Kidney tubule cell (primary cell): ENCODE data around the gene LTB4R2.
A peak's percentile ranks its signal among the peaks of the same experiment; 100 is the strongest.

Source experiments
- DNase-seq: peaks from one replicate; pipeline ENCODE4 v3.0.0-alpha.2; 2018; ENCODE audit warnings: low spot score

The LTB4R2 gene

DNA sequence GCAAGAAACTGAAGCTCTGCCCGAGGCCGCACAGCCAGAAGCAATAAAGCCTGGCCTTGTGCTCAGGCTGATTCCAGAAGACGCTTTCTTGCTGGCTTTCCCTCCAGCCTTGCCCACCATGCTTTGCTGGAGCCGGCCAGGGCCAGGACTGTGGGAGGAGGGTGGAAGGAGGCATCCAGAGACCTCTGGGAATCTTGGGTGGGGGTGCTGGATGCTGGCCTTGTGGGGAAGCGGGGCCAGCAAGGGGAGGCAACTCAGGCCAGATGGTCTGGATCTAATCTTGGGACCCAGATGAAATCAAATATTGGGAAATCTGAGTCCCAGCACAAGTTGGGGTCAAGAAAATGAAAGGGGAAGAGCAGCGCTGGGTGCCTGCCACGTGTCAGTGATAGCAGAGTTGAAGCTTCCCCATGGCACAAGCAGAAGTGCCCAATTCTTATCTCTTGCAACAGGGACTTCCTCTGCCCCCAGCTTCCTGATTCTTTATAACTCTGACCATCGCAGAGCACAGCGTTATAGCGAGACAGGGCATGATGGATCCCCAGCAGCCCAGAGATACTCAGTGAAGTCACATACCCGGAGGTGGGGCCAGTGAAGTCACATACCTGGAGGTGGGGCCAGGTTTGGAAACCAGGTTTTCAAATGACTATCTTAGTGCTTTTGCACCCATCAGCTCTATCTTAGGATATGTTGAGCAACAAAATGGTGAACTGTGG is 32.2 kb upstream of the LTB4R2 start:
- no peak for DNase-seq

GRCh38 chr14:24278424-24278823 is 31.5 kb upstream of the LTB4R2 start:
- no peak for DNase-seq

- DNase-seq = peak; percentile 72
Measured at GRCh38 chr14:24279301-24280186, 30.4 kb upstream of the LTB4R2 start.

DNA sequence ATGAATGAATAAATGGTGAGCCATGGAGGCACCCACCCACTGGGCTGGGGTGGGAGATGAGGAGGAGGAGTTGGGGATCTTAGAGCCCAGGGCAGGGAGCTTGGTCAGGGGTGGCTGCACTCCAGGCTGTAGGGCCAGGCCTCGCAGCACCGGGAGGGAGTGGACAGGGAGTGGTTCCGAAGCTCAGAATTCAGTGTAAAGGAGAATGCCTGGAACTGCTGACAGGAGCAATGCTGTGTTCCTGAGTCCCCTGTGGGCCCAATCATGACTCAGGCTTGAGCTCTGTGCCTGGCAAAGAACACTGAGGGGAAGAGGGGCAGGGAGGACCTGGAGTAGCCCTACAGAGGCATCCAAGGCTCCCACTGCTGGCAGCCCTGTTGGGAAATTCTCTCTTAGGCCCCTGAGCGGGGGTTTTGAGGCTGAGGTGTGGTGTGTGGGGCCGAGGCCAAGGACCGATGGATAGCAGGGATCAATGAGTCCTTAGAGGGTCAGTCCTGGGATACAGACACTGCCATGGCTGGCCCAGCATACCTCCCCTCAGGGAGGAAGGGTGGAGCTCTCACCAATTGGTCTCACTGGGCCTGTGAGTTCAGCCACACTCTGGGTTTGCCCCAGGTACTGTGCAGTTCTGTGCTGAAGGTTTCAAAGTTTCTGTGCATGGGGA is 29.0 kb upstream of the LTB4R2 start:
- no peak for DNase-seq

- no peak for DNase-seq
Measured at GRCh38 chr14:24281636-24282035, 28.3 kb upstream of the LTB4R2 start.

- DNase-seq = no peak
Measured at GRCh38 chr14:24282736-24283135, 27.2 kb upstream of the LTB4R2 start.

DNA sequence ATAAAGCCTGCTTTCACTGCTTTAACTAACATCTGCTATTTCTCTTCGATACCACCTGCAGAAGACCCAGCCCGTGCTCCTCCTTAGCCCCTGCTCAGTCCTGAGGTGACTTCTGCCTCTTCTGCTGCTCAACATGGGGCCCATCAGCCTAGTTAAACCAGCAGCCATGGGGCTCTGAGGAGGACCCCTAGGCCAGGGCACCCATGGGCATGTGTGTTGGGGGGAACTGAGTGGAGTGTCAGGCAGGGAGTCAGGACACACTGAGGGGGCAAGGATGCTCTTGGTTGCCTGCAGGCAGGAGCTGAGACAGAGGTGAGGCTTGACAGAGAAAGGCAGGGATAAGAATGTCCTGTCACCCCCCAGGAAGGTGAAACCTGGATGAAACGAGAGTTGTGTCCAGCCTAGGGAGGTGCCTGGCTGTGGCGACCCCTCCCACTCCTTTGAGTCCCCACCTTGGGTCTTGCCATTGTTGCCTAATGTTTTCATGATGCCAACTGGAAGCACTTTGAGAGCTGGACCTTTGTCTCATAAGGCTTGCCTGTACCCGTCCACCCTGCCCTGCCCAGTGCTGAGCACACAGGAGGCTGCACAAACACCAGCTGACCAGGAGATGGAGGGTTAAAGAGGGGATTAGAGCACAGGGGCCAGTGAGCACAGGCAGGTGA is 26.0 kb upstream of the LTB4R2 start:
- DNase-seq = no peak

GRCh38 chr14:24284501-24285035 is 25.4 kb upstream of the LTB4R2 start:
- DNase-seq = no peak

DNA sequence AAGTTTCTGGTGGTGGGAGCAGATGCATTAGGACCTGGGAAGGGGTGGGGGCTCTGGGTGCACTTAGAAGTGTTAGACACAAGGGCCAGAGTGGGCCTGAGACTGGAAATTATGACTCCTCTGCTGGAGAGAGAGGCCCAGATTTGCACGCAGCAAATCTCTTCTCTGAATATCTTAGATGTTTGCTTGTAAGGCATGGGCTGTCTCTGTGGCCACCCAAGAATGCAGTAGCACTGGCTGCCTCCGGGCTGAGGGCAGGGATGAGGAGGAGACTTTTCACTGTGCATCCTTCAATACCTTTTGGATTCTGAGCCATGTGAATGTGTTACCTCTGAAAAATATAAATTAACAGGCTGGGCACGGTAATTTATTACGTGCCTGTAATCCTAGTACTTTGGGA is 24.6 kb upstream of the LTB4R2 start:
- DNase-seq = no peak

- no peak for DNase-seq
Measured at GRCh38 chr14:24286996-24287395, 22.9 kb upstream of the LTB4R2 start.

GRCh38 chr14:24289649-24290280 is 20.2 kb upstream of the LTB4R2 start:
- DNase-seq = no peak

GRCh38 chr14:24290746-24291145 is 19.2 kb upstream of the LTB4R2 start:
- DNase-seq = no peak

DNA sequence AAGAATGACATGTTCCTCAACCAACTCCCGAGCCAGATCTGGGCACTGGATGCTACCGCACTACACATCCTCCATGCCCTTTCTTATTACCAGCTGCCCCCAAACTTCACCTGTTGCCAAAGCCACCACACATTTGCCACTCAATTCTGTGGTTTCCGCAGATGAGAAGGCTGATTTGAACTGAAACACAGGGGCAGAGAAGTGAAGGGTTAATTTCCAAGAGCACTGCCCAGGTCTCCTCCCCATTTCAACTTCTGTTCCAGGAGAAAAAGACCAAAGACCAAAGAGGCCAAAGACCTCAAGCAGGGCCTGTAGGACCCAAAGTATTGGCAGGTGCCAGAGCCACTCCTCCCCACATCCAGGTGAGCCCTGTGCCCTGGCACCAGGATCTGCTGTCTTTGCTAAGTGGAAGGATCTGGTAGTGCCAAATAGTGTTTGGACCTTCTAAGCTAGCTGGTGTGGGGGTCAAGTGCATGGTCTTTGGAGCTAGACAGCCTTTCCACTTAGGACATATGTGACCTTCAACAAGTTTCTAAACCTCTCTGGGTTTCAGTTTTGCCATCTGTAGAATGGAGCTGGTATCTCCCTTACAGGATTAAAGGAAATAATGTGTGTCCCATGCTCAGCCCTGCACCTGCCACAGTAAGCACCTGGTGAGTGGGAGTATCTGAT is 18.4 kb upstream of the LTB4R2 start:
- DNase-seq = no peak

DNA sequence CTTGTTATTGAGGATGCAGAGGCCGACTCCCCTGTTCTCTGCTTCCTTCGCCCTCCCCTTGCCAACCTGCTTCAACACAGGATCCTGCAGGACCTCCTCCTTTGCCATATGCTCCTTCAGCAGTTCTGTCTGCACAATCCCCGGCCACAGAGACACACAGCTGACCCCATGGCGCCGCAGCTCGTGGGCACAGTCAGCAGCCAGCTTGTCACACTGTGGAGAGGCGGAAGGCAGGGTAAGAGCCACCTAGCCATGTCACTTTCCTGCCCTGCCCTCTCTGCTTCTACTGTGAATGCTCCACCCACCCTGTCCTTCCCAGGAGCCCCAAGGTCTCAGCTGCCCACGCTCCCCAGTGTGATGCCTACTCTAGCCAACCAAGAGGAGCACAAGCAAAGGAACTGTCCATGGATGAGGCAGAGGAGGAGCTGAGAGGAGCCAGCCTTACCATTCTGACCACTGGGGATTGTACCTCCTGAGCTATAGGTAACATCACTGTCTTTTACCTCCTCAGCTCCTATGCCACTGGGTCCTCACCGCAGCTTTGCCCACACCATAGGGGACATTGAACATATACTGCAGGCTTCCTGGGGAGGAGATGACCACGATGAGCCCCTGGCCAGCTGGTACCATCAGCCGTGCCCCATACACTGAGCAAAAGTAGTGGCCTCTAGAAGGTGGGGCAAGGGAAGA is 17.7 kb upstream of the LTB4R2 start:
- DNase-seq = no peak

- DNase-seq = no peak
Measured at GRCh38 chr14:24293525-24293924, 16.4 kb upstream of the LTB4R2 start.

GRCh38 chr14:24296341-24297157 is 13.4 kb upstream of the LTB4R2 start:
- peak; percentile 96 for DNase-seq

- peak; percentile 67 for DNase-seq
Measured at GRCh38 chr14:24297190-24297964, 12.6 kb upstream of the LTB4R2 start.

DNA sequence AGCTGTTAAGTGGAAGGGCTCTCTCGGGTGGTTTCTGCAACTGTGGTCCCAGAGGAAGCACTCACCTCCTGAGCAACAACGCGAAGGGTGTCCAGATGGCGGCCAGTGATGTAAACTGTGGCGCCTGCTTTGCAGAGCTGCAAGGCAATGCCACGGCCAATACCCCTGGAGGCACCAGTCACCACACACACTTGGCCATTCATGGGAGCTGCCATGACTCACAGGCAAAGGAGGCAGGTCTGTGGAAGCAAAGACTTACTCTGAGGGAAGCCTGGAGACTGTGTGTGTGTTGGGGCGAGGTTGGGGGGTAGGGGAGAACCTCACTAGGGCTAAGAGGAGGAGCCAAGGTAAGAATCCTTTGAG is 11.1 kb upstream of the LTB4R2 start:
- DNase-seq = peak; percentile 89
